HepG2 (cell line): ENCODE data around the gene SPAG5. TPM values are rescaled to one million over a fixed set of nuclear protein-coding genes. Genes with fewer than 3 reads are reported as not detected.

Experiments
- ATF7-NPFF ChIP-seq: sonication (generic); formaldehyde crosslinking; IDR thresholded peaks from 2 replicates; pipeline ENCODE4 v1.8.1; 2023; ENCODE audit warnings: mild to moderate bottlenecking, low read depth, missing genetic modification reagents, moderate library complexity
- CEBPG ChIP-seq: IDR thresholded peaks from 2 replicates; pipeline ENCODE4 v1.6.1; 2016
- HCFC1 ChIP-seq: fragments of 150-350 bp; IDR thresholded peaks from 2 replicates; pipeline ENCODE4 v1.6.1; 2014; ENCODE audit warnings: low read depth, low read length
- HIVEP1 ChIP-seq: sonication (generic); formaldehyde crosslinking; IDR thresholded peaks from 2 replicates; pipeline ENCODE4 v1.4.0; 2020; ENCODE audit warnings: mild to moderate bottlenecking, missing genetic modification reagents
- HNRNPUL1 ChIP-seq: fragments of 200-400 bp; formaldehyde crosslinking; IDR thresholded peaks from 2 replicates; pipeline ENCODE4 v1.6.1; 2017; ENCODE audit warnings: low read depth, mild to moderate bottlenecking, low read length, moderate library complexity
- MAF1 ChIP-seq: sonication (generic); formaldehyde crosslinking; IDR thresholded peaks from 2 replicates; pipeline ENCODE4 v1.5.0; 2020; ENCODE audit warnings: missing genetic modification reagents, borderline replicate concordance
- MXD1 ChIP-seq: sonication (generic); formaldehyde crosslinking; IDR thresholded peaks from 2 replicates; pipeline ENCODE4 v1.4.0; 2020; ENCODE audit warnings: mild to moderate bottlenecking, missing genetic modification reagents
- NFYC ChIP-seq: IDR thresholded peaks from 2 replicates; pipeline ENCODE4 v1.6.1; 2016; ENCODE audit warnings: missing genetic modification reagents, missing compliant biosample characterization
- SP1 ChIP-seq, 2 experiments: fragments of 450-650 bp in 1 of 2; sonication (generic) in 1 of 2; formaldehyde crosslinking in 1 of 2; IDR thresholded peaks; 2 replicates each; pipeline versions ENCODE4 v1.4.0 to v1.6.1; 2016 to 2020; ENCODE audit warnings: missing genetic modification reagents in 1 of 2
- ZMYM4 ChIP-seq: sonication (generic); formaldehyde crosslinking; IDR thresholded peaks from 2 replicates; pipeline ENCODE4 v1.8.1; 2023; ENCODE audit warnings: mild to moderate bottlenecking, missing genetic modification reagents
- ZNF256 ChIP-seq: sonication (generic); formaldehyde crosslinking; conservative IDR thresholded peaks from 2 replicates; pipeline ENCODE4 v1.4.0; 2020; ENCODE audit warnings: missing genetic modification reagents
- ZNF264 ChIP-seq: sonication (generic); formaldehyde crosslinking; IDR thresholded peaks from 2 replicates; pipeline ENCODE4 v1.4.0; 2020; ENCODE audit warnings: missing genetic modification reagents
- ZNF281 ChIP-seq: sonication (generic); formaldehyde crosslinking; IDR thresholded peaks from 2 replicates; pipeline ENCODE4 v1.4.0; 2020; ENCODE audit warnings: missing genetic modification reagents, borderline replicate concordance
- ZNF382 ChIP-seq: sonication (generic); formaldehyde crosslinking; IDR thresholded peaks from 2 replicates; pipeline ENCODE4 v1.5.0; 2020; ENCODE audit warnings: missing genetic modification reagents, mild to moderate bottlenecking, borderline replicate concordance
- ZNF589 ChIP-seq: sonication (generic); formaldehyde crosslinking; conservative IDR thresholded peaks from 2 replicates; pipeline ENCODE4 v1.8.0; 2022; ENCODE audit warnings: mild to moderate bottlenecking, moderate library complexity, missing genetic modification reagents
- polyA plus RNA-seq, 8 experiments: library from polyadenylated mRNA; depleted of rRNA in 3 of 8; stranded (reverse) in 7 of 8; unstranded in 1 of 8; fragments of >200 nt; fragmentation: Illumina TruSeq in 4 of 8; extraction: Trizol in 4 of 8; gene quantifications; 2 replicates each; pipeline versions ENCODE4 v1.2.1 to v1.2.3, GENCODE V29; 2011 to 2016; ENCODE audit warnings: low read depth in 4 of 8, missing spikeins in 1 of 8, mixed read lengths in 1 of 8; ENCODE audit not compliant: insufficient read depth in 1 of 8
- total RNA-seq, 5 experiments: library from RNA; depleted of rRNA; stranded (reverse); fragments of >200 nt; fragmentation: Illumina TruSeq; extraction: Trizol; gene quantifications; 2 replicates each; pipeline ENCODE4 v1.2.3, GENCODE V29; 2016; ENCODE audit warnings: low read depth in 1 of 5
- TF ChIP-seq, protein P1 (sequence below): sonication (generic); formaldehyde crosslinking; IDR thresholded peaks from 2 replicates; pipeline ENCODE4 v1.8.1; 2023; ENCODE audit warnings: mild to moderate bottlenecking, missing genetic modification reagents
- TF ChIP-seq, protein P2 (sequence below): sonication (generic); formaldehyde crosslinking; IDR thresholded peaks from 2 replicates; pipeline ENCODE4 v1.5.0; 2020; ENCODE audit warnings: mild to moderate bottlenecking, missing genetic modification reagents, borderline replicate concordance
- TF ChIP-seq, protein P3 (sequence below): sonication (generic); formaldehyde crosslinking; IDR thresholded peaks from 2 replicates; pipeline ENCODE4 v1.8.0; 2022; ENCODE audit warnings: missing genetic modification reagents, mild to moderate bottlenecking, borderline replicate concordance

SPAG5 gene
- total and polyA plus RNA-seq, 2 of the 13 experiments (the other 11 are each of a cell fraction or from before 2014, with no cell fraction given), result 41.4 to 98.0 TPM

- TF ChIP-seq MXD1 (CRISPR knock-in tag) (peak; percentile 76), HIVEP1 (0 out of 2 replicates have a peak, but pooled peaks have one; percentile 45), MAF1 (CRISPR knock-in tag) (0 out of 2 replicates have a peak, but pooled peaks have one; percentile 39), ZNF589 (CRISPR knock-in tag) (peak; percentile 88), SP1 (IDR thresholded peaks at IDR 0.05) (no peak), SP1 (CRISPR knock-in tag; IDR thresholded peaks at IDR 0.05) (peak; percentile 93), ZNF281 (CRISPR knock-in tag) (no peak), ZMYM4 (peak; percentile 75), ATF7-NPFF (peak; percentile 67), ZNF256 (CRISPR knock-in tag) (no peak), CEBPG (CRISPR knock-in tag) (no peak), ZNF382 (CRISPR knock-in tag) (no peak), NFYC (peak; percentile 87), ZNF264 (no peak), HNRNPUL1 (no peak), HCFC1 (peak; percentile 23; the same call in 1 of the 2 replicates)
- TF ChIP-seq, protein P1, sequence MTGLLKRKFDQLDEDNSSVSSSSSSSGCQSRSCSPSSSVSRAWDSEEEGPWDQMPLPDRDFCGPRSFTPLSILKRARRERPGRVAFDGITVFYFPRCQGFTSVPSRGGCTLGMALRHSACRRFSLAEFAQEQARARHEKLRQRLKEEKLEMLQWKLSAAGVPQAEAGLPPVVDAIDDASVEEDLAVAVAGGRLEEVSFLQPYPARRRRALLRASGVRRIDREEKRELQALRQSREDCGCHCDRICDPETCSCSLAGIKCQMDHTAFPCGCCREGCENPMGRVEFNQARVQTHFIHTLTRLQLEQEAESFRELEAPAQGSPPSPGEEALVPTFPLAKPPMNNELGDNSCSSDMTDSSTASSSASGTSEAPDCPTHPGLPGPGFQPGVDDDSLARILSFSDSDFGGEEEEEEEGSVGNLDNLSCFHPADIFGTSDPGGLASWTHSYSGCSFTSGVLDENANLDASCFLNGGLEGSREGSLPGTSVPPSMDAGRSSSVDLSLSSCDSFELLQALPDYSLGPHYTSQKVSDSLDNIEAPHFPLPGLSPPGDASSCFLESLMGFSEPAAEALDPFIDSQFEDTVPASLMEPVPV, result peak; percentile 93
- TF ChIP-seq, protein P2, sequence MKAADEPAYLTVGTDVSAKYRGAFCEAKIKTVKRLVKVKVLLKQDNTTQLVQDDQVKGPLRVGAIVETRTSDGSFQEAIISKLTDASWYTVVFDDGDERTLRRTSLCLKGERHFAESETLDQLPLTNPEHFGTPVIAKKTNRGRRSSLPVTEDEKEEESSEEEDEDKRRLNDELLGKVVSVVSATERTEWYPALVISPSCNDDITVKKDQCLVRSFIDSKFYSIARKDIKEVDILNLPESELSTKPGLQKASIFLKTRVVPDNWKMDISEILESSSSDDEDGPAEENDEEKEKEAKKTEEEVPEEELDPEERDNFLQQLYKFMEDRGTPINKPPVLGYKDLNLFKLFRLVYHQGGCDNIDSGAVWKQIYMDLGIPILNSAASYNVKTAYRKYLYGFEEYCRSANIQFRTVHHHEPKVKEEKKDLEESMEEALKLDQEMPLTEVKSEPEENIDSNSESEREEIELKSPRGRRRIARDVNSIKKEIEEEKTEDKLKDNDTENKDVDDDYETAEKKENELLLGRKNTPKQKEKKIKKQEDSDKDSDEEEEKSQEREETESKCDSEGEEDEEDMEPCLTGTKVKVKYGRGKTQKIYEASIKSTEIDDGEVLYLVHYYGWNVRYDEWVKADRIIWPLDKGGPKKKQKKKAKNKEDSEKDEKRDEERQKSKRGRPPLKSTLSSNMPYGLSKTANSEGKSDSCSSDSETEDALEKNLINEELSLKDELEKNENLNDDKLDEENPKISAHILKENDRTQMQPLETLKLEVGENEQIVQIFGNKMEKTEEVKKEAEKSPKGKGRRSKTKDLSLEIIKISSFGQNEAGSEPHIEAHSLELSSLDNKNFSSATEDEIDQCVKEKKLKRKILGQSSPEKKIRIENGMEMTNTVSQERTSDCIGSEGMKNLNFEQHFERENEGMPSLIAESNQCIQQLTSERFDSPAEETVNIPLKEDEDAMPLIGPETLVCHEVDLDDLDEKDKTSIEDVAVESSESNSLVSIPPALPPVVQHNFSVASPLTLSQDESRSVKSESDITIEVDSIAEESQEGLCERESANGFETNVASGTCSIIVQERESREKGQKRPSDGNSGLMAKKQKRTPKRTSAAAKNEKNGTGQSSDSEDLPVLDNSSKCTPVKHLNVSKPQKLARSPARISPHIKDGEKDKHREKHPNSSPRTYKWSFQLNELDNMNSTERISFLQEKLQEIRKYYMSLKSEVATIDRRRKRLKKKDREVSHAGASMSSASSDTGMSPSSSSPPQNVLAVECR (CRISPR knock-in tag), result peak; percentile 84; the same call in 1 of the 2 replicates
- TF ChIP-seq, protein P3, sequence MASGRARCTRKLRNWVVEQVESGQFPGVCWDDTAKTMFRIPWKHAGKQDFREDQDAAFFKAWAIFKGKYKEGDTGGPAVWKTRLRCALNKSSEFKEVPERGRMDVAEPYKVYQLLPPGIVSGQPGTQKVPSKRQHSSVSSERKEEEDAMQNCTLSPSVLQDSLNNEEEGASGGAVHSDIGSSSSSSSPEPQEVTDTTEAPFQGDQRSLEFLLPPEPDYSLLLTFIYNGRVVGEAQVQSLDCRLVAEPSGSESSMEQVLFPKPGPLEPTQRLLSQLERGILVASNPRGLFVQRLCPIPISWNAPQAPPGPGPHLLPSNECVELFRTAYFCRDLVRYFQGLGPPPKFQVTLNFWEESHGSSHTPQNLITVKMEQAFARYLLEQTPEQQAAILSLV (CRISPR knock-in tag), result peak; percentile 74
Measured at GRCh38 chr17:28644787-28645575, 46.2 kb upstream of the SPAG5 start, which contains the start of gene BLTP2 (continued).
